Prostate gland (tissue), 2 donors: ENCODE measurements around the gene NARS2.

Experiments
- POLR2A ChIP-seq: fragments of 450-650 bp; IDR thresholded peaks from one replicate; pipeline ENCODE4 v1.6.1; 2016; ENCODE audit warnings: antibody characterized with exemption, mild to moderate bottlenecking
- TF ChIP-seq, protein P1 (sequence below), 4 experiments: fragments of 200-600 bp in 2 of 4; fragments of 450-650 bp in 2 of 4; sonication (generic) in 2 of 4; IDR thresholded peaks; 1 replicate in 3 of 4; 2 replicates in 1 of 4; pipeline ENCODE4 v1.5.1; 2016 to 2019; ENCODE audit warnings: antibody characterized with exemption in 4 of 4, mild to moderate bottlenecking in 2 of 4, moderate library complexity in 2 of 4

DNA sequence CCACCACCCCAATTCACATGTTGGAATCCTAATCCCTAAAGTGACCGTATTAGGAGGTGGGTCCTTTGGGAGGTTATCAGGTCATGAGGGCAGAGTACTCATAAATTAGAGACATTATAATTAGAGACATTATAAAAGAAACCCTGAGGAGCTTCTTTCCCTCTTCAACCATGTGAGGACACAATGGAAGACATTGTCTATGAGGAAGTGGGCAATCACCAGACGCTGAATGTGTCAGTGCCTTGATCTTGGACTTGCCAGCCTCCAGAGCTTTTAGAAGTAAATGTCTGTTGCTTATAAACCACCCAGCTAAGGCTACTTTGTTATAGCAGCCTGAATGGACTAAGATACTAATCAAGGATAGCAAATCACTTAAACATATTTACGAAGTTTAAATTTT is 171.8 kb downstream of the NARS2 start:
- TF ChIP-seq, protein P1, sequence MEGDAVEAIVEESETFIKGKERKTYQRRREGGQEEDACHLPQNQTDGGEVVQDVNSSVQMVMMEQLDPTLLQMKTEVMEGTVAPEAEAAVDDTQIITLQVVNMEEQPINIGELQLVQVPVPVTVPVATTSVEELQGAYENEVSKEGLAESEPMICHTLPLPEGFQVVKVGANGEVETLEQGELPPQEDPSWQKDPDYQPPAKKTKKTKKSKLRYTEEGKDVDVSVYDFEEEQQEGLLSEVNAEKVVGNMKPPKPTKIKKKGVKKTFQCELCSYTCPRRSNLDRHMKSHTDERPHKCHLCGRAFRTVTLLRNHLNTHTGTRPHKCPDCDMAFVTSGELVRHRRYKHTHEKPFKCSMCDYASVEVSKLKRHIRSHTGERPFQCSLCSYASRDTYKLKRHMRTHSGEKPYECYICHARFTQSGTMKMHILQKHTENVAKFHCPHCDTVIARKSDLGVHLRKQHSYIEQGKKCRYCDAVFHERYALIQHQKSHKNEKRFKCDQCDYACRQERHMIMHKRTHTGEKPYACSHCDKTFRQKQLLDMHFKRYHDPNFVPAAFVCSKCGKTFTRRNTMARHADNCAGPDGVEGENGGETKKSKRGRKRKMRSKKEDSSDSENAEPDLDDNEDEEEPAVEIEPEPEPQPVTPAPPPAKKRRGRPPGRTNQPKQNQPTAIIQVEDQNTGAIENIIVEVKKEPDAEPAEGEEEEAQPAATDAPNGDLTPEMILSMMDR (IDR thresholded peaks at IDR 0.05): no peak
- TF ChIP-seq POLR2A: no peak
